DND-41 (cell line): ENCODE results near the gene SLC29A2.

Experiments used
- EZH2 ChIP-seq: IDR thresholded peaks from 3 replicates; pipeline ENCODE4 v1.6.1; 2012; ENCODE audit warnings: borderline replicate concordance, low read depth, mild to moderate bottlenecking, moderate library complexity, low read length, inconsistent platforms; ENCODE audit not compliant: severe bottlenecking
- TF ChIP-seq, protein P1 (sequence below): IDR thresholded peaks from 2 replicates; pipeline ENCODE4 v1.5.1; 2012; ENCODE audit warnings: borderline replicate concordance, low read length, moderate library complexity, mild to moderate bottlenecking; ENCODE audit not compliant: poor library complexity, severe bottlenecking; ENCODE audit errors: extremely low read depth

DNA sequence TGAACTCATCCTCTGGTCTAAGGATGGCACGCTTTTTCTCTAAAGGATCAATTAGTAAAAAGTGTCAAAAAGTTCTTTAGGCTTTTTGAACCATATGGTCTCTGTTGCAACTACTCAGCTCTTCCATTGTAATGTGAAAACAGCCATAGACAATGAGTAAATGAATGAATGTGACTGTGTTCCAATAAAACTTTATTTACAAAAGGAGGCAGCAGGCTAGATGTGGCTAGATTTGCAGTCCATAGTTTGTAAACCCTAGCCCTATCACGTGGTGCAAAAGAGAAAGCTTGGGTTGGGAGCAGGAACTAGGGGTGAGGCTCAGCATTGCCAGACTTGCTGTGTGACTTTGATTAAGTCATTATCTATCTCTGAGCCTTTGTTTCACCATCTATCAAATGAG lies 43.9 kb upstream of the SLC29A2 start:
- TF ChIP-seq, protein P1, sequence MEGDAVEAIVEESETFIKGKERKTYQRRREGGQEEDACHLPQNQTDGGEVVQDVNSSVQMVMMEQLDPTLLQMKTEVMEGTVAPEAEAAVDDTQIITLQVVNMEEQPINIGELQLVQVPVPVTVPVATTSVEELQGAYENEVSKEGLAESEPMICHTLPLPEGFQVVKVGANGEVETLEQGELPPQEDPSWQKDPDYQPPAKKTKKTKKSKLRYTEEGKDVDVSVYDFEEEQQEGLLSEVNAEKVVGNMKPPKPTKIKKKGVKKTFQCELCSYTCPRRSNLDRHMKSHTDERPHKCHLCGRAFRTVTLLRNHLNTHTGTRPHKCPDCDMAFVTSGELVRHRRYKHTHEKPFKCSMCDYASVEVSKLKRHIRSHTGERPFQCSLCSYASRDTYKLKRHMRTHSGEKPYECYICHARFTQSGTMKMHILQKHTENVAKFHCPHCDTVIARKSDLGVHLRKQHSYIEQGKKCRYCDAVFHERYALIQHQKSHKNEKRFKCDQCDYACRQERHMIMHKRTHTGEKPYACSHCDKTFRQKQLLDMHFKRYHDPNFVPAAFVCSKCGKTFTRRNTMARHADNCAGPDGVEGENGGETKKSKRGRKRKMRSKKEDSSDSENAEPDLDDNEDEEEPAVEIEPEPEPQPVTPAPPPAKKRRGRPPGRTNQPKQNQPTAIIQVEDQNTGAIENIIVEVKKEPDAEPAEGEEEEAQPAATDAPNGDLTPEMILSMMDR, result no peak
- TF ChIP-seq EZH2, result no peak
